GM12872 (cell line): ENCODE data around the gene CSMD2.

Experiments used
- CTCF ChIP-seq: IDR thresholded peaks from 3 replicates; pipeline ENCODE4 v1.5.1; 2011; ENCODE audit warnings: low read depth, mild to moderate bottlenecking, low read length, moderate library complexity; ENCODE audit not compliant: insufficient read depth

Gene CSMD2

GRCh38 chr1:33986390-33987095 is 178.5 kb downstream of the CSMD2 start:
- no peak for TF ChIP-seq CTCF

- TF ChIP-seq CTCF = no peak
These were observed 179.4 kb downstream of the CSMD2 start for GRCh38 chr1:33985656-33986055.

GRCh38 chr1:33984906-33985565 is 180.0 kb downstream of the CSMD2 start:
- no peak for TF ChIP-seq CTCF

DNA sequence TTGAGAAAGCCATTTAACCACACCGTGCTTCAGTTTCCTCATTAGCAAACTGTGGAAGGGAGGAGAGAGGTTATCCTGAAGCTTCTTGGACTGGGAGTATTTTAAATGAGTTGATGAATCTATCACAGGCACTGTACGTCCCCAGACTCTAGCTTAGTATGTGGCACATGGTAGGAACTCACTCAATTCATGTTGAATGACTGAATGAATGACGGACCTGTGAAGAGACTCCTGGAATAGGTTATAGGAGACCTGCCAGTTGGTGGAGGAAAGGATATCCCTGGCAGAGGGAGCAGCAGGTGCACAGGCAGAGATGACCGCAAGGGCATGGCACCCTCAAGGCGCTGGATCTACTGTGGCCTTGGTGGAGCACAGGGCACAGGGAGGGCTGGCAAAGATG is 182.6 kb downstream of the CSMD2 start:
- TF ChIP-seq CTCF = no peak

DNA sequence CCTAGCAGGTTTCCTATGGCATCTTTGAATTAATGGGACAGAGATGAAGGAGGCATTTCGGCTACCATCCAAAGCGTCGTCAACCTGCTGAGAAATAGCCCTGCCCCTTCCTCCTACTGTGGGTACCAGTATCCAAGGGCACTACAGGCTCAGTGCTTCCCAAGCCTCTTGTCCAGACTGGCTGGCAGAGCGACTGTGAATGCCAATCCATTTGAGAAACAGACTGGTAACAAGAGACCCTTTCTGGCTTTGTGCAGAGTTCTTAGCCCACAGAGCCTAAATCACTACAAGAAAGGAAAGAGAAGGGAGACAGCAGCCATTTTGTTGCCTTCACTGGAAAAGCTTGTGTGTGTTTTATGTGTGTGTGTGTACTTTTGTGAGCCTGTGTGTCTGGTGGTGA is 185.7 kb downstream of the CSMD2 start:
- TF ChIP-seq CTCF = no peak

- TF ChIP-seq CTCF = no peak
These were observed 189.1 kb downstream of the CSMD2 start for GRCh38 chr1:33975961-33976360.

DNA sequence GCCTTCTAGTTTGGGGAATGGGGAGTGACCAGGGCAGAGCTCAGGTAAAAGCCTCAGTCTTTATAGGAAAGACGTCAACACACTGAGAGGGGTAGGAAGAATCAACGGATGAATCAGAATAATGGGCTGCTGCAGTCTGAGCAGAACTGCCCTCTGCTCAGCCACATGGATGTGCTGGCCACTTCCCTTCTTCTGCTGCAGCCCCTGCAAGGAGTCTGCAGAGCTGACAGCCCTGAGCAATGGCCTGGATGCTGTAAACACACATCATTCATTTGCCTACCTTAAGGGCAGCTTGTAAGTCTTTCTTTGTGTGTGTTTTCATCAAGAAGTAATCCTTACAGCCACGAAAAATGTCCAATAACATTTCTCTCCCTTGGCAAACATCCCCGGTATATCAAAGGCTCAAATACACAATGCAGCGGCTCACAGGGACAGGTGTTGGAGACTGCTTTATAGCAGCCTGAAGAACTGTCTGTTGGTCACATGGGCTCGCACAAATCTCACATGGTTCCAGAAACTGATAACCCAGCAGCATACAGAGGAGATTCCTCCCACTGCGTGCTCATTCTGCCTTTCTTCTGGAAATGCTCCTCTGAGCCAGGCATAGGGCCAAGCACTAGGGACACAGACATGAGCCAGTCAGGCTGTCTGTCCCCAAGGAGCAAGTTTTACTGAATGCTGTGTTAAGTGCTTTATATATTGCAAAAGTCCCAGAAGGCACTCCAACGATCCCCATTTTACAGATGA is 191.1 kb downstream of the CSMD2 start:
- no peak for TF ChIP-seq CTCF
